A549 (cell line): ENCODE results near the gene DMPK.

ENCODE experiments used
- CBX8 ChIP-seq: fragments of 200-600 bp; sonication (generic); IDR thresholded peaks from 2 replicates; pipeline ENCODE4 v1.6.1; 2016
- CEBPB ChIP-seq, 2 experiments: fragments of >200 bp in 1 of 2; sonication (Bioruptor Twin) in 1 of 2; formaldehyde crosslinking in 1 of 2; IDR thresholded peaks; 2 replicates each; pipeline ENCODE4 v1.6.1; 2012 to 2016
- POLR2AphosphoS2 ChIP-seq: conservative IDR thresholded peaks from 2 replicates; pipeline ENCODE4 v1.6.1; 2012; ENCODE audit warnings: low read length, improper control_type of control experiment, inconsistent platforms
- SREBF2 ChIP-seq: fragments of 450-650 bp; IDR thresholded peaks from 2 replicates; pipeline ENCODE4 v1.6.1; 2014; ENCODE audit warnings: mild to moderate bottlenecking, moderate library complexity
- TF ChIP-seq, protein P1 (sequence below): fragments of >200 bp; sonication (Bioruptor Twin); formaldehyde crosslinking; IDR thresholded peaks from 3 replicates; pipeline ENCODE4 v1.5.1; 2016

DNA sequence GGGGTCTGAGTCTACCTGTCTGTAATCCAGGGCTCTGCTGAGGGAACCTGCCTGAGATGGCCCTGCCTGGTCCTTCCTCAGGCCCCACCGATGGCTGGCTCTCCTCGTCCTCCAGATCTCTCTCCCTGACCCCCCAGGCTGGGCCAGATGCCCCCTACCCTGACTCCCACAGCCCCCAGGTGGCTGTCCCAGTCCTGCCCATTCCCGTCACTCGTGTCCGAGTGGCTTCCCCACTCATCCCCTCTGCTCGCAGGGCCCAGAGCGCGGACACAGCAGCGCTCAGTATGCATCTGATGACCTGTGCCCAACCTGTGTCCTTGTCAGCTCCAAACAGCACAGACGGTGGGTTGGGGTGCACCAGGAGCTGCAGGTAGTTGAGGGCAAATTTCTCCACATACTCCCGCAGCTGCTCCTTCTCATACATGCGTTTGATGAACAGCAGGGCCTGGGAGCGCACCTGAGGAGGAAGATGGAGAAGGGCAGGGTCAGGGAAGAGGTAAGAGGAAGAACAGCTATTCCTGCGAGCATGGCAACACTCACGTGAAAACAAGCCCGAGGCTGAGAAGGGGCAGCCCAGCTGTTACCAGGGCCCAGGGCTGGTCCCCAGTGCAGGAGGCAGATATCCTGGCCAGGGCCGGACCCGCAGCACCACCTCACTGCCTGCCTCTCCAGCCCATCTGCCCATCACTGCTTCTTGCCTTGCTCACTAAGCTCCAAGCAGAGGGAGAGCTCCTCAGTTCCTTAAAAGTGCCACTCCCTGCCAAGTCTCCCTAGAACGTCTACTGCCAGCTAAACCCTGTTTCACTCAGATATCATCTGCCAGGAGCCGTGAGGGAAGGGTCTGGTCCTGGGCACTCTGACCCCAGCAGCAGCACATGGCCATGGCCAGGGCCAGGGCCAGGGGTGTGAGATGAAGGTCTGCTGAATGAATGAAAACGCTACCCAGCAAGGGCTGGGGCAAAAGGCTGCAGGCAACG is 43.9 kb upstream of the DMPK start:
- no peak for TF ChIP-seq SREBF2
- TF ChIP-seq POLR2AphosphoS2: no peak
- TF ChIP-seq CBX8: no peak
- TF ChIP-seq, protein P1, sequence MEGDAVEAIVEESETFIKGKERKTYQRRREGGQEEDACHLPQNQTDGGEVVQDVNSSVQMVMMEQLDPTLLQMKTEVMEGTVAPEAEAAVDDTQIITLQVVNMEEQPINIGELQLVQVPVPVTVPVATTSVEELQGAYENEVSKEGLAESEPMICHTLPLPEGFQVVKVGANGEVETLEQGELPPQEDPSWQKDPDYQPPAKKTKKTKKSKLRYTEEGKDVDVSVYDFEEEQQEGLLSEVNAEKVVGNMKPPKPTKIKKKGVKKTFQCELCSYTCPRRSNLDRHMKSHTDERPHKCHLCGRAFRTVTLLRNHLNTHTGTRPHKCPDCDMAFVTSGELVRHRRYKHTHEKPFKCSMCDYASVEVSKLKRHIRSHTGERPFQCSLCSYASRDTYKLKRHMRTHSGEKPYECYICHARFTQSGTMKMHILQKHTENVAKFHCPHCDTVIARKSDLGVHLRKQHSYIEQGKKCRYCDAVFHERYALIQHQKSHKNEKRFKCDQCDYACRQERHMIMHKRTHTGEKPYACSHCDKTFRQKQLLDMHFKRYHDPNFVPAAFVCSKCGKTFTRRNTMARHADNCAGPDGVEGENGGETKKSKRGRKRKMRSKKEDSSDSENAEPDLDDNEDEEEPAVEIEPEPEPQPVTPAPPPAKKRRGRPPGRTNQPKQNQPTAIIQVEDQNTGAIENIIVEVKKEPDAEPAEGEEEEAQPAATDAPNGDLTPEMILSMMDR: no peak
- TF ChIP-seq CEBPB (IDR thresholded peaks at IDR 0.05): no peak
